Gastroesophageal sphincter (tissue), 4 donors: ENCODE measurements around the gene HS3ST1. TPM values are rescaled to one million over a fixed set of nuclear protein-coding genes. Genes with fewer than 3 reads are reported as not detected.
A peak's percentile ranks its signal among the peaks of the same experiment; 100 is the strongest.

Experiments used
- ATAC-seq: fragments of 150-250 bp; one replicate; pipeline ENCODE4 v1.9.1; 2016; ENCODE audit warnings: mild to moderate bottlenecking, moderate library complexity
- H3K27ac ChIP-seq, 4 donors: fragments of 200-600 bp; sonication (generic) in 3 of 4; 1 replicate in 3 of 4; 2 replicates in 1 of 4; pipeline ENCODE4 v1.5.1; 2016 to 2019
- H3K27me3 ChIP-seq: fragments of 200-600 bp; sonication (generic); one replicate; pipeline ENCODE4 v1.5.1; 2019
- H3K36me3 ChIP-seq, 2 donors: fragments of 200-600 bp; sonication (generic); one replicate each; pipeline ENCODE4 v1.5.1; 2019; ENCODE audit warnings: control low read depth in 1 of 2
- H3K4me1 ChIP-seq, 3 donors: fragments of 200-600 bp; sonication (generic); 1 replicate in 2 of 3; 2 replicates in 1 of 3; pipeline ENCODE4 v1.5.1; 2016 to 2019; ENCODE audit warnings: control low read depth in 2 of 3
- H3K4me3 ChIP-seq, 2 donors: fragments of 200-600 bp; sonication (generic); one replicate each; pipeline ENCODE4 v1.5.1; 2019; ENCODE audit warnings: mild to moderate bottlenecking in 1 of 2, moderate library complexity in 1 of 2
- H3K9me3 ChIP-seq, 3 donors: fragments of 200-600 bp; sonication (generic); one replicate each; pipeline ENCODE4 v1.5.1; 2017 to 2019; ENCODE audit warnings: control low read depth in 2 of 3
- CTCF ChIP-seq, 4 experiments: fragments of 200-600 bp in 2 of 4; fragments of 450-650 bp in 2 of 4; sonication (generic) in 1 of 4; IDR thresholded peaks; one replicate each; pipeline ENCODE4 v1.5.1; 2017 to 2019; ENCODE audit warnings: antibody characterized with exemption in 4 of 4, mild to moderate bottlenecking in 2 of 4, moderate library complexity in 2 of 4
- EP300 ChIP-seq: sonication (generic); formaldehyde crosslinking; IDR thresholded peaks from one replicate; pipeline ENCODE4 v1.6.1; 2017; ENCODE audit warnings: antibody characterized with exemption, mild to moderate bottlenecking
- POLR2A ChIP-seq, 2 donors: fragments of 450-650 bp; IDR thresholded peaks; one replicate each; pipeline ENCODE4 v1.6.1; 2017; ENCODE audit warnings: antibody characterized with exemption in 2 of 2, mild to moderate bottlenecking in 2 of 2, moderate library complexity in 1 of 2
- POLR2AphosphoS5 ChIP-seq: sonication (generic); formaldehyde crosslinking; IDR thresholded peaks from one replicate; pipeline ENCODE4 v1.6.1; 2017; ENCODE audit warnings: antibody characterized with exemption
- WGBS, 2 donors: methylation state at CpG; one replicate each; pipeline ENCODE4 v1.1.5; 2018; ENCODE audit warnings: low coverage in 1 of 2; 5-methylcytosine and 5-hydroxymethylcytosine counted together
- total RNA-seq, 4 donors: library from RNA; depleted of rRNA; stranded (reverse); fragments of >200 nt; gene quantifications; one replicate each; pipeline ENCODE4 v1.1.0, GENCODE V29; 2016

Gene HS3ST1
- total RNA-seq = 1 to 10 TPM in 3 of 4 donors, under 1 TPM in 1; 0.66 to 2.0 (median 1.4) TPM

GRCh38 chr4:11428231-11428898, at the start of gene HS3ST1:
TSS of gene HS3ST1 (minus strand) at chr4:11428894. CDS start at chr4:11400005, 28,889 bp downstream.
- H3K27ac ChIP-seq = peak within 1 kb of the TSS in 3 of 4 donors; percentile 67 to 70 (median 69)
- 0% methylated on average over 4 to 7 of the region's 43 CpGs for WGBS, 2 donors
- H3K4me1 ChIP-seq = peaks cover 0 to 39% (median 0%) of the 10 kb centered on the region in 3 donors
- H3K36me3 ChIP-seq = no peaks in the 10 kb centered on the region
- H3K27me3 ChIP-seq = peaks cover 28% of the 10 kb centered on the region
- peak within 1 kb of the TSS; percentile 24 to 74 for H3K4me3 ChIP-seq
- ATAC-seq = no peak
- TF ChIP-seq POLR2AphosphoS5 (no peak), POLR2A (IDR thresholded peaks at IDR 0.05) (peak in 1 of 2 donors; percentile 13)
- no peaks in the 10 kb centered on the region for H3K9me3 ChIP-seq

- TF ChIP-seq POLR2A (IDR thresholded peaks at IDR 0.05) (no peak), POLR2AphosphoS5 (no peak), CTCF (IDR thresholded peaks at IDR 0.05) (no peak), EP300 (no peak)
Measured at GRCh38 chr4:11475871-11476270, 47.2 kb upstream of the HS3ST1 start.

GRCh38 chr4:11474146-11474545, 45.5 kb upstream of the HS3ST1 start:
- TF ChIP-seq POLR2AphosphoS5 (no peak), POLR2A (IDR thresholded peaks at IDR 0.05) (no peak), EP300 (no peak)
- no peak for ATAC-seq
- no peaks in the 10 kb centered on the region for H3K27me3 ChIP-seq
- no peaks in the 10 kb centered on the region for H3K36me3 ChIP-seq
- H3K4me3 ChIP-seq = no peak overlapping the region
- 78% methylated on average over 1 of the region's 1 CpG; no CpG with 5 or more reads in 1 of the 2 donors for WGBS, 2 donors
- no peaks in the 10 kb centered on the region for H3K9me3 ChIP-seq
- no peaks in the 10 kb centered on the region for H3K4me1 ChIP-seq
- H3K27ac ChIP-seq = no peak overlapping the region

More at GRCh38 chr4:11475871-11476270, 47.2 kb upstream of the HS3ST1 start:
- Histone ChIP-seq H3K36me3 (no peaks in the 10 kb centered on the region), H3K4me3 (no peak overlapping the region), H3K27ac (no peak overlapping the region), H3K27me3 (no peaks in the 10 kb centered on the region), H3K4me1 (no peaks in the 10 kb centered on the region), H3K9me3 (no peaks in the 10 kb centered on the region)
- ATAC-seq = no peak
- WGBS, 2 donors = 46 to 67% methylated on average over 1 to 2 of the region's 2 CpGs

GRCh38 chr4:11472535-11472934, 43.8 kb upstream of the HS3ST1 start:
- Histone ChIP-seq H3K36me3 (no peaks in the 10 kb centered on the region), H3K9me3 (no peaks in the 10 kb centered on the region), H3K4me3 (no peak overlapping the region), H3K27ac (no peak overlapping the region), H3K27me3 (no peaks in the 10 kb centered on the region), H3K4me1 (no peaks in the 10 kb centered on the region)
- no peak for TF ChIP-seq POLR2AphosphoS5
- TF ChIP-seq CTCF (IDR thresholded peaks at IDR 0.05) = no peak
- ATAC-seq = no peak
- WGBS, 2 donors = 83 to 92% methylated on average over 3 of the region's 3 CpGs

- no peak for ATAC-seq
- H3K36me3 ChIP-seq = no peaks in the 10 kb centered on the region
- TF ChIP-seq EP300 = no peak
- peak; percentile 8 for TF ChIP-seq POLR2AphosphoS5
- TF ChIP-seq POLR2A (IDR thresholded peaks at IDR 0.05) = no peak
- 41 to 88% methylated on average over 4 of the region's 4 CpGs for WGBS, 2 donors
- no peaks in the 10 kb centered on the region for H3K27me3 ChIP-seq
- H3K4me1 ChIP-seq = no peaks in the 10 kb centered on the region
- no peak overlapping the region for H3K4me3 ChIP-seq
- no peak overlapping the region for H3K27ac ChIP-seq
- no peaks in the 10 kb centered on the region for H3K9me3 ChIP-seq
Measured at GRCh38 chr4:11471618-11472017, 42.9 kb upstream of the HS3ST1 start.

- no peak overlapping the region for H3K27ac ChIP-seq
- no peaks in the 10 kb centered on the region for H3K4me1 ChIP-seq
Measured at GRCh38 chr4:11471046-11471441, 42.4 kb upstream of the HS3ST1 start.

More at GRCh38 chr4:11471046-11471441, 42.4 kb upstream of the HS3ST1 start:
- WGBS, 2 donors = 69% methylated on average over 3 of the region's 3 CpGs; no CpG with 5 or more reads in 1 of the 2 donors
- Histone ChIP-seq H3K36me3 (no peaks in the 10 kb centered on the region), H3K4me3 (no peak overlapping the region), H3K9me3 (no peaks in the 10 kb centered on the region), H3K27me3 (no peaks in the 10 kb centered on the region)
- TF ChIP-seq EP300 (no peak), POLR2AphosphoS5 (no peak)
- ATAC-seq = no peak
